Esophagus squamous epithelium (tissue), 4 donors: ENCODE results near the gene ZSCAN9.

Source experiments
- CTCF ChIP-seq, 6 experiments: fragments of 450-650 bp in 4 of 6; fragments of 200-600 bp in 2 of 6; sonication (generic) in 2 of 6; IDR thresholded peaks; one replicate each; pipeline ENCODE4 v1.5.1; 2016 to 2019; ENCODE audit warnings: antibody characterized with exemption in 6 of 6, mild to moderate bottlenecking in 4 of 6, moderate library complexity in 4 of 6
- POLR2A ChIP-seq, 4 donors: fragments of 450-650 bp; IDR thresholded peaks; one replicate each; pipeline ENCODE4 v1.6.1; 2017; ENCODE audit warnings: antibody characterized with exemption in 4 of 4, mild to moderate bottlenecking in 4 of 4, moderate library complexity in 3 of 4

- TF ChIP-seq CTCF (IDR thresholded peaks at IDR 0.05): no peak
- TF ChIP-seq POLR2A (IDR thresholded peaks at IDR 0.05): no peak
Measured at GRCh38 chr6:28212510-28213212, 12.4 kb upstream of the ZSCAN9 start.
